Hepatocyte (in vitro differentiated cells): Measurements from ENCODE around the gene TSTD2. TPM values are rescaled to one million over a fixed set of nuclear protein-coding genes. Genes with fewer than 3 reads are reported as not detected.

Experiments
- DNase-seq: peaks from one replicate; pipeline ENCODE4 v3.0.0-alpha.2; 2016; ENCODE audit warnings: low spot score
- H2AFZ ChIP-seq: fragments of 200-600 bp; sonication (generic); 2 replicates; pipeline ENCODE4 v1.6.0; 2016; ENCODE audit warnings: antibody characterized with exemption, mild to moderate bottlenecking
- H3K27ac ChIP-seq: fragments of 200-600 bp; sonication (generic); 2 replicates; pipeline ENCODE4 v1.5.1; 2016; ENCODE audit warnings: mild to moderate bottlenecking
- H3K27me3 ChIP-seq: fragments of 200-600 bp; sonication (generic); 2 replicates; pipeline ENCODE4 v1.6.1; 2016
- H3K36me3 ChIP-seq: fragments of 200-600 bp; sonication (generic); replicated peaks from 2 replicates; pipeline ENCODE4 v1.5.1; 2016; ENCODE audit warnings: low read depth; ENCODE audit not compliant: insufficient read depth
- H3K4me1 ChIP-seq: fragments of 200-600 bp; sonication (generic); 2 replicates; pipeline ENCODE4 v1.5.1; 2016; ENCODE audit warnings: mild to moderate bottlenecking, moderate library complexity; ENCODE audit not compliant: insufficient read depth
- H3K4me2 ChIP-seq: fragments of 200-600 bp; sonication (generic); 2 replicates; pipeline ENCODE4 v1.6.0; 2016
- H3K4me3 ChIP-seq: fragments of 200-600 bp; sonication (generic); 2 replicates; pipeline ENCODE4 v1.5.1; 2016; ENCODE audit warnings: mild to moderate bottlenecking
- H3K79me2 ChIP-seq: fragments of 200-600 bp; sonication (generic); 2 replicates; pipeline ENCODE4 v1.6.0; 2017; ENCODE audit warnings: mild to moderate bottlenecking
- H3K9me2 ChIP-seq: fragments of 200-600 bp; sonication (generic); replicated peaks from 2 replicates; pipeline ENCODE4 v1.6.0; 2017; ENCODE audit warnings: mild to moderate bottlenecking; ENCODE audit not compliant: insufficient read depth
- H3K9me3 ChIP-seq: fragments of 200-600 bp; sonication (generic); 2 replicates; pipeline ENCODE4 v1.5.1; 2016; ENCODE audit warnings: low read depth, mild to moderate bottlenecking
- H4K20me1 ChIP-seq: fragments of 200-600 bp; sonication (generic); 2 replicates; pipeline ENCODE4 v1.6.0; 2016; ENCODE audit warnings: mild to moderate bottlenecking; ENCODE audit not compliant: insufficient read depth, poor library complexity, severe bottlenecking
- CTCF ChIP-seq: fragments of 200-600 bp; sonication (generic); IDR thresholded peaks from 2 replicates; pipeline ENCODE4 v1.5.1; 2016; ENCODE audit warnings: antibody characterized with exemption, mild to moderate bottlenecking; ENCODE audit not compliant: poor library complexity
- EZH2 ChIP-seq: fragments of 200-600 bp; sonication (generic); IDR thresholded peaks from 2 replicates; pipeline ENCODE4 v1.6.1; 2016; ENCODE audit warnings: antibody characterized with exemption, mild to moderate bottlenecking, borderline replicate concordance
- EZH2phosphoT487 ChIP-seq: fragments of 200-600 bp; sonication (generic); IDR thresholded peaks from one replicate; pipeline ENCODE4 v1.6.1; 2018; ENCODE audit warnings: antibody characterized with exemption, mild to moderate bottlenecking, low read depth, moderate library complexity; ENCODE audit not compliant: unreplicated experiment, severe bottlenecking
- WGBS: methylation state at CpG from one replicate; pipeline ENCODE4 v1.1.6; 2016; ENCODE audit warnings: low lambda C conversion rate; ENCODE audit errors: missing lambda C conversion rate; 5-methylcytosine and 5-hydroxymethylcytosine counted together
- polyA plus RNA-seq: library from polyadenylated mRNA; unstranded; fragments of >200 nt; fragmentation: Nextera tagmentation; extraction: Ambion mirVana; gene quantifications from 2 replicates; pipeline ENCODE4 v1.2.1, GENCODE V29; 2016
- total RNA-seq: library from RNA; depleted of rRNA; stranded (reverse); fragments of >200 nt; gene quantifications from 2 replicates; pipeline ENCODE4 v1.2.3, GENCODE V29; 2014

TSTD2 gene
- total and polyA plus RNA-seq, 2 experiments from 2014 or later: 4.3 to 19.0 TPM

GRCh38 chr9:97673922-97674321 is 40.8 kb upstream of the TSTD2 start:
- no peaks in the 10 kb centered on the region for H3K9me3 ChIP-seq
- no peak overlapping the region for H2AFZ ChIP-seq
- no peak overlapping the region for H3K27ac ChIP-seq
- no peak overlapping the region for H3K4me2 ChIP-seq
- no peak for DNase-seq
- TF ChIP-seq EZH2phosphoT487: no peak
- no peak for TF ChIP-seq EZH2
- TF ChIP-seq CTCF: no peak
- no peaks in the 10 kb centered on the region for H3K27me3 ChIP-seq
- H4K20me1 ChIP-seq: no peaks in the 10 kb centered on the region
- H3K9me2 ChIP-seq: no peaks in the 10 kb centered on the region
- H3K4me3 ChIP-seq: no peak overlapping the region
- no peaks in the 10 kb centered on the region for H3K4me1 ChIP-seq
- peaks cover 10% of the 10 kb centered on the region for H3K79me2 ChIP-seq
- 90% methylated on average over 3 of the region's 3 CpGs for WGBS
- no peaks in the 10 kb centered on the region for H3K36me3 ChIP-seq

GRCh38 chr9:97672403-97672802 is 39.2 kb upstream of the TSTD2 start:
- 81% methylated on average over 3 of the region's 3 CpGs for WGBS
- H3K36me3 ChIP-seq: no peaks in the 10 kb centered on the region
- no peak for TF ChIP-seq EZH2
- no peak for TF ChIP-seq CTCF
- no peak for TF ChIP-seq EZH2phosphoT487

GRCh38 chr9:97670586-97670985 is 37.4 kb upstream of the TSTD2 start:
- Histone ChIP-seq H4K20me1 (no peaks in the 10 kb centered on the region), H3K9me3 (no peaks in the 10 kb centered on the region), H3K4me1 (no peaks in the 10 kb centered on the region), H3K79me2 (no peaks in the 10 kb centered on the region), H3K4me2 (no peak overlapping the region), H3K27ac (no peak overlapping the region), H3K27me3 (no peaks in the 10 kb centered on the region), H3K36me3 (no peaks in the 10 kb centered on the region), H3K9me2 (no peaks in the 10 kb centered on the region), H2AFZ (no peak overlapping the region), H3K4me3 (no peak overlapping the region)
- 93% methylated on average over 3 of the region's 3 CpGs for WGBS
- DNase-seq: no peak
- TF ChIP-seq EZH2phosphoT487 (no peak), CTCF (no peak), EZH2 (no peak)

More at GRCh38 chr9:97672403-97672802, 39.2 kb upstream of the TSTD2 start:
- Histone ChIP-seq H3K4me2 (no peak overlapping the region), H3K79me2 (no peaks in the 10 kb centered on the region), H3K9me2 (no peaks in the 10 kb centered on the region), H2AFZ (no peak overlapping the region), H4K20me1 (no peaks in the 10 kb centered on the region), H3K4me1 (no peaks in the 10 kb centered on the region), H3K27ac (no peak overlapping the region), H3K27me3 (no peaks in the 10 kb centered on the region), H3K4me3 (no peak overlapping the region), H3K9me3 (no peaks in the 10 kb centered on the region)
- DNase-seq: no peak

- no peak overlapping the region for H3K4me2 ChIP-seq
Measured at GRCh38 chr9:97668485-97668884, 35.3 kb upstream of the TSTD2 start.

More at GRCh38 chr9:97668485-97668884, 35.3 kb upstream of the TSTD2 start:
- Histone ChIP-seq H3K36me3 (no peaks in the 10 kb centered on the region), H3K27ac (no peak overlapping the region), H3K4me3 (no peak overlapping the region), H3K79me2 (no peaks in the 10 kb centered on the region), H3K4me1 (no peaks in the 10 kb centered on the region), H3K9me2 (no peaks in the 10 kb centered on the region), H2AFZ (no peak overlapping the region), H3K27me3 (no peaks in the 10 kb centered on the region), H4K20me1 (no peaks in the 10 kb centered on the region), H3K9me3 (no peaks in the 10 kb centered on the region)
- DNase-seq: no peak
- TF ChIP-seq EZH2phosphoT487 (no peak), EZH2 (no peak), CTCF (no peak)
- 98% methylated on average over 3 of the region's 3 CpGs for WGBS
